T-helper 1 cell treated with Interleukin-12 subunit alpha and Interleukin-12 subunit beta and Interleukin-4 antibody, amounts not matched to agents 30 μg/mL and 1 μg/mL, for 36 hours (primary cell): ENCODE results near the gene BCORL1.
A peak's percentile ranks its signal among the peaks of the same experiment; 100 is the strongest.

Source experiments
- H3K27ac Mint-ChIP-seq: one replicate; pipeline ENCODE4 v1.8.0; 2021; ENCODE audit warnings: mild to moderate bottlenecking, mixed read lengths
- H3K27me3 Mint-ChIP-seq: one replicate; pipeline ENCODE4 v1.8.0; 2021; ENCODE audit warnings: low read depth, mixed read lengths
- H3K36me3 Mint-ChIP-seq: one replicate; pipeline ENCODE4 v1.8.0; 2021; ENCODE audit warnings: low read depth, mixed read lengths
- H3K4me1 Mint-ChIP-seq: one replicate; pipeline ENCODE4 v1.8.0; 2021; ENCODE audit warnings: low read depth, mixed read lengths
- H3K4me3 Mint-ChIP-seq: one replicate; pipeline ENCODE4 v1.8.0; 2021; ENCODE audit warnings: mild to moderate bottlenecking, moderate library complexity, mixed read lengths
- H3K9me3 Mint-ChIP-seq: one replicate; pipeline ENCODE4 v1.8.0; 2021; ENCODE audit warnings: mixed read lengths

The BCORL1 gene

DNA sequence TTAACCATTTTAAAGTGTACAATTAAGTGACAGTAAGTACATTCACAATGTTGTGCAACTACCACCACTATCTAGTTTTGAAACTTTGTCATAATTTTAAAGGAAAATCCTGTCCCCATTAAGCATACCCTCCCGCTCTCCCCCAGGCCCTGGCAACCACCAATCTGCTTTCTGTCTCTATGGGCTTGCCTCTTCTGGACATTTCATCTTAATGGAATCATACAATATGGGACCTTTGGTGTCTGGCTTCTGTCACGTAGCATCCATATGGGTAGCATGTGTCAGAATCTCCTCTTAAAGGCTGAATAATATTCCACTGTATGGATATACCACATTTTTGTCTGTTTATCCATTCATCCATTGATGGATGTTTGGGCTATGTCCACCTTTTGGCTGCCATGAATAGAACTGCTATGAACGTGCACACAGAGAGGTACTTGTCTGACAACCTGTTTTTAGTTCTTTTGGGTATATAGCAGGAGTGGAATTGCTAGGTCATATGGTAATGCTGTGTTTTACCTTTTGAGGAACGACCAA, 66.3 kb downstream of the BCORL1 start:
- Mint-ChIP-seq H3K4me1 (no peaks in the 10 kb centered on the region), H3K27ac (no peak overlapping the region), H3K4me3 (no peak overlapping the region), H3K27me3 (no peaks in the 10 kb centered on the region), H3K9me3 (no peaks in the 10 kb centered on the region), H3K36me3 (peaks cover 2% of the 10 kb centered on the region)

DNA sequence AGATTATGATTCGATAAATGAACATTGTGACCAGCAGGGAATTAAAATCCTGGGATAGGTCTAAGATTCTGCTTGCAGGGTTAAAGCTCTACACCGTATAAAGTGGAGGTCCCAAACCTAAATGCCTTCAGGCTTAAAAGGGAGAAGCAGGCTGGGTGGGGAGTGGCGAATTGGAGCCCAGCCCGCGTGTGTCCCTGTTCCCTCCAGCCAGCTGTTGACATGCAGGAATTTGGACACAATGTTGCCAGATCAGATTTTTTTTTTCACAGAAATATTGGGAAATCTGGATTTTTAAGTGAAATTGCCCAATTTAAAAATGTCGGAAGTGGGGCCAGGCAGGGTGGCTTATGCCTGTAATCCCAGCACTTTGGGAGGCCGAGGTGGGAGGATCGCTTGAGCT, 67.4 kb downstream of the BCORL1 start:
- no peaks in the 10 kb centered on the region for H3K9me3 Mint-ChIP-seq
- H3K27ac Mint-ChIP-seq: no peak overlapping the region
- H3K27me3 Mint-ChIP-seq: no peaks in the 10 kb centered on the region
- H3K4me1 Mint-ChIP-seq: no peaks in the 10 kb centered on the region
- H3K36me3 Mint-ChIP-seq: peaks cover 5% of the 10 kb centered on the region
- H3K4me3 Mint-ChIP-seq: no peak overlapping the region

DNA sequence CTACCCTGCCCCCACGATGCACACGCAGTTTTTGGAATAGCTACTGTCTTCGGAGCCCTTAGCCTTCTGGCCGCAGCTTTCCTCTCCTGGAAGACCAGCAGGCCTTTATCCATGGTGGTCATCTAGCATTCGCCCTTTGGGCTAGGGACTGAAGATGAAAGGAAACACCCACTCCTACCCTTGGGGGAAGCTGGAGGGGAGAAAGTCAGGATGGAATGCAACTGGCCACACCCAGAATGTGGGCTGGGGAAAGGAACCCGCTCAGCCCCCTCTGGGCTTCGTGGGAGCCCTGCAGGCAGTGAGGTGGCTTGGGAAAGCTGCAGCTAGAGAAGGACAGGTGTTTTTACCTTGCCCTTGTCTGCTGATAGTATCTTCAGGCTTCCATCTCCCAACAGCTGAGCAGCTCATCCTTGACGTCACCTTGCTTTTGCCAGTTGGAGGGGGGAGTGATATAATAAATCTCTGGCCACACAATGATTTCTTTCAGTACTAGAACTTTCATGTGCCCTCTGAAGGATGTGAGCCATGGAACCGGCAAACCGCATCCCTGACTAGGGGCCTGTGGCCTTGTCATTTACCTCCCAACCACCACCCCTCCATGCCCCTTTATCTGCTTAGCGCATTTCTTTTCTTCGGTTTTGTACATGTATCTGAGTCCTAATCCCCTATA, 68.9 kb downstream of the BCORL1 start:
- Mint-ChIP-seq H3K9me3 (no peaks in the 10 kb centered on the region), H3K4me1 (no peaks in the 10 kb centered on the region), H3K4me3 (no peak overlapping the region), H3K27me3 (no peaks in the 10 kb centered on the region), H3K27ac (no peak overlapping the region), H3K36me3 (peaks cover 5% of the 10 kb centered on the region)

DNA sequence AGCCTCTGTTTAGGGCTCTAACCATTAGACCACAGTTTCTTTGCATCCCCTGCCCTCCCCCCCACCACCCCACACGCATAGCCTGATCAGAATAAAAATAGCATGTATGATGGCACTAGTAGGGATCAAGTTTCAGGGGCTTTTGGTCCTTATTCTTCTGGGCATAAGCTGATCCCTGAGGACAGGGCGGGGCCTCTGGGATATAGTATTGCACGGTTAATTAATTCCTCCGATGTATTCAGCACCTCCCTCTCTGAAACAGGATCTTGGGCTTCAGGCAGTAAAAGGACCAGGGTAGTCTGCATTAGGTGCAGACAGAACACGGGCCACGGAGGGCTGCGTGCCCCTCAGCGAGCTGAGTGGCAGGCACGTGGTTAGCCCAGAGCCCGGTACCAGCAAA, 70.8 kb downstream of the BCORL1 start:
- H3K4me1 Mint-ChIP-seq: no peaks in the 10 kb centered on the region
- H3K36me3 Mint-ChIP-seq: peaks cover 5% of the 10 kb centered on the region
- H3K9me3 Mint-ChIP-seq: no peaks in the 10 kb centered on the region
- no peaks in the 10 kb centered on the region for H3K27me3 Mint-ChIP-seq
- H3K27ac Mint-ChIP-seq: no peak overlapping the region
- H3K4me3 Mint-ChIP-seq: no peak overlapping the region

DNA sequence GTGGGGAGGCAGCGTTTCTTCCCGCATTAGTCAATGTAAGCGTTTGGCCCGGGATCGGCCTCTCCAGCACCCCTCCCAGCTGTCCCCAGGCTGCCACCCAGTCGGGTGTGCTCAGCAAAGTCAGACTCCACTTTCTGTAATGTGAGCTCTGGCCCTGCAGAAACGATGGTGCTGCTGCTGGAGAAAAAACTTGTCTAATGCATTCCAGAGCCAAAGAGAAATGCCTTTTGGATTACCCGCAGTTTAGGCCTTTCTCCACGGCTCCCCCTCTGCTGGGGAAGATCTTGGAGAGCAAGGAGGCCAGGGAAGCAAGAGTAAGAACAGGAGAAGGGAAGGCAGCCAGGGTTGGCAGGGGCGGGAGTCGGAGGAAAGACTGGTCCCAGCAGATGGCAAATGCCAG, 72.7 kb downstream of the BCORL1 start:
- H3K36me3 Mint-ChIP-seq: peaks cover 3% of the 10 kb centered on the region
- no peak overlapping the region for H3K27ac Mint-ChIP-seq
- H3K27me3 Mint-ChIP-seq: no peaks in the 10 kb centered on the region
- H3K9me3 Mint-ChIP-seq: no peaks in the 10 kb centered on the region
- H3K4me1 Mint-ChIP-seq: no peaks in the 10 kb centered on the region
- no peak overlapping the region for H3K4me3 Mint-ChIP-seq

DNA sequence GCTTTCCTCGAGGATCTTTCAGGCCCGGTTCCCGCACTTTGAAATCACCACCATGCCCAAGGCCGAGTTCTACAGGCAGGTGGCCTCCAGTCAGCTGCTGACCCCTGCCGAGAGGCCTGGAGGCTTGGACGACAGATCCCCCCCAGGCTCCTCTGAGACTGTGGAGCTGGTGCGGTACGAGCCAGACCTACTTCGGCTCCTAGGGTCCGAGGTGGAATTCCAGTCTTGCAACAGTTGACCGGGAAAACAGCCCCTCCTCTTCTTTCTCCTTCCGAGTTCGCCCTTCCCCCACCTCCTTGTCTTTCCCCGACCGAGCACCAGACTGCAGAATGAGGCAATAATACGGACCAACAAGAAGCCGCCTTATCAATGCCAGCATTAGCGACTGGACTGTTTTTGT, 73.5 kb downstream of the BCORL1 start:
- H3K9me3 Mint-ChIP-seq: no peaks in the 10 kb centered on the region
- no peak overlapping the region for H3K4me3 Mint-ChIP-seq
- peaks cover 3% of the 10 kb centered on the region for H3K36me3 Mint-ChIP-seq
- no peaks in the 10 kb centered on the region for H3K27me3 Mint-ChIP-seq
- no peak overlapping the region for H3K27ac Mint-ChIP-seq
- H3K4me1 Mint-ChIP-seq: no peaks in the 10 kb centered on the region

DNA sequence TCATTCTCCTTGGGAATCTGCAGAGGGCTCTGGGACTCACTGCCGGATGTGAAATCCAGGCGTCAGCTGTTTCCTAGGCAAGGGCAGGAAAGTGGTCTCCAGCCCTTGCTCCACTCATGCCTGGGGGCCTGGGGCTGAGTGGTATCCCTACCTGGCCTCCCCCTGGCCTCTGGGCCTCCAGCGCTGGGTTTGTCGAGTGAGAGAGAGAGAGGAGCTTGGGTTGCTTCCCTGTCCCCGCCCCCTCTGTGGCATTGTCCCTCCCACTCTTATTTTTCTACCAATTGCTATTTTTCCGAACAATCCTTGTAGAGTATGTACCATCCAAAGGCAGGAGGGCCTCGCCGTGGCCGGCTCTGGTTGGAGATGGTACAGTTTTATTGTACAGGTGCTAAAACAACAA, 74.8 kb downstream of the BCORL1 start:
- Mint-ChIP-seq H3K27me3 (no peaks in the 10 kb centered on the region), H3K36me3 (peaks cover 3% of the 10 kb centered on the region), H3K9me3 (no peaks in the 10 kb centered on the region), H3K4me1 (peaks cover 1% of the 10 kb centered on the region), H3K27ac (no peak overlapping the region), H3K4me3 (no peak overlapping the region)

DNA sequence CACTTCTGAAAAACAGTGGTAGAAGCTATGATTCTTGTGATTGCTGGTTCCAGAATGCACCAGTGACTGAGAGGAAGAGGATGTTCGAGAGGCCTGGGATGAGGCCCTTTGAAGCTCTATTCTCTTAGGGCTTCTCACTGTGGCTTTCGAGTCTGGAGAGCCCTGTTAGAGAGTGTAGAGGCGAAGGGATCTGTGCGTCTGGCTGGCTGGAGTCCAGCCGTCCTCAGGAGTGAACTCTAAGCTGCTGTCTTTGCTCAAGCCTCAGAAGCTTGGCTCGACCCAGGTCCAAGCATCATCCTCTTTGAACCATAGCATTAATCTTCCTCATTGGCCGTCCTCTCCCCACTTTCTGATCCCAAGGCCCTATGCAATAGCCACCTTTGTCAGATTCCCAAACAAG, 76.2 kb downstream of the BCORL1 start:
- Mint-ChIP-seq H3K27me3 (no peaks in the 10 kb centered on the region), H3K9me3 (no peaks in the 10 kb centered on the region), H3K36me3 (peaks cover 3% of the 10 kb centered on the region), H3K4me3 (peak overlapping the region; percentile 29), H3K4me1 (peaks cover 1% of the 10 kb centered on the region), H3K27ac (no peak overlapping the region)

DNA sequence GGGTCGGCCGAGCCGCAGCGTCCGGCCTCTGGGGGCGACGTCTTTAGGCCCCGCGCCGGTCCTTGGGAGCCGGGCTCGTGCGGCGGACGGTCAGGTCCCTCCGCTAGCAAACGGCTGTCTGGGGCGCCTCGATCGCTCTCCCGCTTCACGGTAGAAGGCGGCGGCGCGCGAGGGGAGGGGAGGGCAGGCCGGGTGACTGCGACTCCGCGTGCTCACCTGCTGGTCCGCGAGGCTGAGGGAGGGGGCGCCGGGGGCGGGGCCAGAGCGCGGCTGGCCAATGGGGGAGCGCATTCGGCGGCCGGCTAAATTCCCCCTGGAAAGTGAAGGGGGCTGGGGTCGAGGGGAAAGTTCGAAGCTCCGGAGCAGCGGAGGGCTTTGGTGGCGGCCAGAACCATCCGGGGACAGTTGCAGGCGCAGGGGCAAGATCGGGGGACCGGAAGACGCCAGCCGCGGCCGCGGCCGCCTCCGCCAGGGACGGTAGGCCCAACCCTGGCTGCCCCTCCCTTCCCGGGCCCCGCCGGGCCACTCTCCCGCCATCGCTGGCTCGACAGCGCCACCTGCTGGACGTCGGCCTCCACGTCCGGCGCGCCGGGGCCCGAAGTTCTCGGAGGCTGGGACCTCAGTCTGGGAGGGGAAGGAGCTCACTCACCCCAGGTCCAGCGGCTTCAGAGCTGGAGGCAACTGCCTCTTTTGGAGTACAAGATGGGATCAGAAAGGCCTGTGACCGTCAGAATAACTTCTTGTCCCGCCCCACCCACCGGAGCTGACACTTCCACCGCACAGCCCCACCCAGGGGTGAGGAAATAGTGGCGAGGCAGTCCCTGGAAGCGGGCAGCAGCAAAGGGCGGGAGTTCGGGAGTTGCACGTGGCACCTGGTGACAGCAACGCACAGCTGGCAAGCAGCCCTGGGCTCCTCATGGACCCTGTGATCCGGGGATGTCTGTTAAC, 78.0 kb downstream of the BCORL1 start:
- Mint-ChIP-seq H3K27me3 (no peaks in the 10 kb centered on the region), H3K36me3 (peaks cover 9% of the 10 kb centered on the region), H3K4me1 (peaks cover 4% of the 10 kb centered on the region), H3K9me3 (no peaks in the 10 kb centered on the region), H3K4me3 (peak overlapping the region; percentile 73), H3K27ac (peak overlapping the region; percentile 55)

DNA sequence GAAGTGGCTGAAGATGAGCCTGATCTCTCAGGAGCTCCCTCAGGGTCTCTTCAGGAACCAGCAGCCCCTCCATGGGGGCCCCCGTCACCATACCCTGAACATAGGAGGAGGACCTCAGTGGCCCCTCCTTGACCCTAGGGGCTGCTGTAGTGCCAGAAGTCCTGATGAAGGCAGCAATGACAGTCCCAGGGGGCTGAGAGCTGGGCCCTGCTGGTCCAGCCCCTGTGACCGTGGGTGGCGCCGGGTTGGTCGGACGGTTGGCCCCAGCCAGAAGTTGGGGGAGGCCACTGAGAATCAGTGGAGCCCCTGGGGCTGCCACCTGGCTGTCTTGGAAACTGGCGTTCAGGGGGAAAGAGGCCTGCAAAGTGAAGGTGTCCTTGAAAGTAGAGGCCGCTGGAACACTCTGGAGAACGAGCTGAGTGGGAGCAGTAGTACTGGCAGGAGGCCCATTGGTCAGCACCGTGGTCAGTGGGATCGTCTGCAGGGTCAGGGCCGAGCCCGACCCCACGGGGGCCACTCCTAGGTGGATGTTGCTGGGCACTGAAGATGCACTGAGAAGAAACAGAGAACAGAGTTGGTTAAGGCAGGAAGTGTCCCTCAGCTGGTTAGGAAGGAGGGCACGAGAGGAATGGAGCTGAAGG, 84.7 kb downstream of the BCORL1 start:
- Mint-ChIP-seq H3K27ac (peak overlapping the region; percentile 52), H3K4me1 (peaks cover 3% of the 10 kb centered on the region), H3K9me3 (no peaks in the 10 kb centered on the region), H3K27me3 (no peaks in the 10 kb centered on the region), H3K4me3 (no peak overlapping the region), H3K36me3 (peaks cover 22% of the 10 kb centered on the region)

DNA sequence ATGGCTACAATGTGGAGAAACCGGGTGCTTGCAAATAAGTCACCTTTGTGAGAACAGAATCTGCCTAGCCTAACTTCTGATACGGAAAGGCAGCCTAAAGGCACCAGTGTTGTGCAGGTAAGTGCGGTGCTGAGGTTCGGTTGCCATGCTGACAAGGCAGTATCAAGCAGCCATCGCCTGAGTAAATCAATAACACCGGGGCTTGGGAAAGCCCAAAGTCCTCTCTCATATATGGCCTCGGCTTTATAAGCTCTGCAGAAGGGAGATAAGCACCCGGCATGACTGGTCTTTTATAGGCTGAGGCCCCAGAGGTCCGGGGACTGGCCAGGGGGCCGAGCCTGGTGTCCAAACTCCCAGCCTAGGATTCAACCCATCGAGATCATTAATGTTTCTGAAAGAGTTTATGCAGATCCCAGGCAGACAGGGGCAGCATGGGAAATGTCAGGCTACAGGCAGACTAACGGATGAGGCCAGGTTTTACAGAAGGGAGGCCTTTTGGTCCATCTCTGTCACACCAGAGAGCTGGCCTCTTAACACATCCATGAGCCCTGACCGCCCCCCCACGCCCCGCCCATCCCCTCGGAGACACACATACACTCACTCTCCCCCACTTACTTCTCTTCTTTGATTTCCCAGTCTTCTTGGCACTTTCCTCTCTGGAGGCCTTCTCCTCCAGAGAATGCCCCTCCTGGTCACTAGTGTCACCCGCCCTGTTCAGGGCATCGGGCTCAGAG, 89.3 kb downstream of the BCORL1 start:
- peaks cover 4% of the 10 kb centered on the region for H3K4me1 Mint-ChIP-seq
- no peak overlapping the region for H3K27ac Mint-ChIP-seq
- H3K4me3 Mint-ChIP-seq: no peak overlapping the region
- H3K36me3 Mint-ChIP-seq: peaks cover 17% of the 10 kb centered on the region
- H3K27me3 Mint-ChIP-seq: no peaks in the 10 kb centered on the region
- H3K9me3 Mint-ChIP-seq: no peaks in the 10 kb centered on the region

DNA sequence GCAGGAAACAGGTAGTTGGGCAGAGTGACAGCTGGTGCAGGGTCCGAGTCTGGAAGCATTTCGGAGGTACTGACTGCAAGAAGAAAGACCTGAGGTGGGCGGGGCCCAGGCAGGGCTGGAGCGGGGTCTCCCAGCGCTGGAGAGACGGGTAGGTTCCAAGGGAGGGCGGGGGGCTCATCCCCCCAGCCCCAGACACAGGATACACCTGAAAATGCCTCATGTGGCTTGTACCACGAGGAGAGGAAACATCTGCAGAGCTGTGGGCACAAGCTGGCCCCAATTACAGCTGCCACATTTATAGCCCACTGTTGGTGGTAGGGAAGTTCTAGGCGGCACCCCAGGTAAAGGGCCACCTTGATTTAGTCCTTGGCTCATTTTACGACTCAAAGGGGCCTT, 89.9 kb downstream of the BCORL1 start:
- Mint-ChIP-seq H3K27ac (no peak overlapping the region), H3K4me3 (no peak overlapping the region), H3K27me3 (no peaks in the 10 kb centered on the region), H3K4me1 (peaks cover 4% of the 10 kb centered on the region), H3K36me3 (peaks cover 13% of the 10 kb centered on the region), H3K9me3 (no peaks in the 10 kb centered on the region)

DNA sequence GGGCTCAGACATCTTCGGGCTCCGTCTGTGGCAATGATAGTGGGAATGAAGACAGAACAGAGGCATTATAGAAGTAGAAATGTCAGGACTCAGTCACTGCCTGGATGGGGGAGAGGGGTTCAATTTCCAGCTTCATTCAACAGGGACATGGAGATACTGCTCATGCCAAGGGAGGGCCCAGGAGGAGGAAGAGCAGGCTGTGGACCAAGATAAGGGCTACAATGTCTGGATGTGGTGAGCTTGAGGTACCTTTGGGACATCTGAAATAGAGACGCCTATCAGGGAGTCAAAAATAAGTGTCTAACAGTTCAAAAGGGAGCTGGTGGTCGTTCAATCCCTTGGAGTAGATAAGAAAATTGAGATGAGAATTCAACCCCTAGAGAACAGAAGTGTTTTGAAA, 93.3 kb downstream of the BCORL1 start:
- Mint-ChIP-seq H3K36me3 (peaks cover 14% of the 10 kb centered on the region), H3K27ac (no peak overlapping the region), H3K4me1 (peaks cover 11% of the 10 kb centered on the region), H3K27me3 (no peaks in the 10 kb centered on the region), H3K9me3 (no peaks in the 10 kb centered on the region), H3K4me3 (no peak overlapping the region)

DNA sequence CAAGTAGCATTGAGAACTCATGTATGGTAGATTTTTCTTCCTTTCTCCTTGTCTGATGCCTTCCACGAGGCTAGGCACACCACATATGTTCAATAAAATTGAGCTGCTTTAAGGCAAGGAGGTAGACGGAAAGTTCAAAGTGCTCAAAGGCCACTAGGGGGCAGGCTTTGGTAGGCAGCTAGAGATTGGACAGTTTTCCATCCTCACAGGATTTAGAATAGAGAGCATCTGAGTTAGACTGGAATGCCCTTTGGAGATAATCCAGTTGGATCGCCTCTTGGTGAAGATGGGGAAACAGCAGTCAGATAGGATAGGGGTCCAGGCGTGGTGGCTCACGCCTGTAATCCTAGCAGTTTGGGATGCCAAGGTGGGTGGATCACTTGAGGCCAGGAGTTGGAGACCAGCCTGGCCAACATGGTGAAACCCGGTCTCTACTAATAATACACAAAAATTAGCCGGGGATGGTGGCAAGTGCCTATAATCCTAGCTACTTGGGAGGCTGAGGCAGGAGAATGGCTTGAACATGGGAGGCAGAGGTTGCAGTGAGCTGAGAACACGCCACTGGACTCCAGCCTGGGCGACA, 97.5 kb downstream of the BCORL1 start:
- H3K27ac Mint-ChIP-seq: peak overlapping the region; percentile 29
- no peak overlapping the region for H3K4me3 Mint-ChIP-seq
- H3K27me3 Mint-ChIP-seq: no peaks in the 10 kb centered on the region
- H3K9me3 Mint-ChIP-seq: no peaks in the 10 kb centered on the region
- H3K36me3 Mint-ChIP-seq: peaks cover 12% of the 10 kb centered on the region
- peaks cover 38% of the 10 kb centered on the region for H3K4me1 Mint-ChIP-seq
